GM12865 (cell line): Measurements from ENCODE around the gene FOXN3.
A peak's percentile ranks its signal among the peaks of the same experiment; 100 is the strongest.

Experiments
- DNase-seq: peaks from one replicate; pipeline ENCODE4 v3.0.0; 2010; ENCODE audit warnings: low read depth
- H3K4me3 ChIP-seq: 2 replicates; pipeline ENCODE4 v1.5.1; 2011; ENCODE audit warnings: mild to moderate bottlenecking, low read depth, low read length, control low read depth
- TF ChIP-seq, protein P1 (sequence below): IDR thresholded peaks from 2 replicates; pipeline ENCODE4 v1.5.1; 2011; ENCODE audit warnings: low read length, control low read depth, low read depth, inconsistent platforms; ENCODE audit not compliant: insufficient read depth; ENCODE audit errors: missing control alignments

FOXN3 gene

DNA sequence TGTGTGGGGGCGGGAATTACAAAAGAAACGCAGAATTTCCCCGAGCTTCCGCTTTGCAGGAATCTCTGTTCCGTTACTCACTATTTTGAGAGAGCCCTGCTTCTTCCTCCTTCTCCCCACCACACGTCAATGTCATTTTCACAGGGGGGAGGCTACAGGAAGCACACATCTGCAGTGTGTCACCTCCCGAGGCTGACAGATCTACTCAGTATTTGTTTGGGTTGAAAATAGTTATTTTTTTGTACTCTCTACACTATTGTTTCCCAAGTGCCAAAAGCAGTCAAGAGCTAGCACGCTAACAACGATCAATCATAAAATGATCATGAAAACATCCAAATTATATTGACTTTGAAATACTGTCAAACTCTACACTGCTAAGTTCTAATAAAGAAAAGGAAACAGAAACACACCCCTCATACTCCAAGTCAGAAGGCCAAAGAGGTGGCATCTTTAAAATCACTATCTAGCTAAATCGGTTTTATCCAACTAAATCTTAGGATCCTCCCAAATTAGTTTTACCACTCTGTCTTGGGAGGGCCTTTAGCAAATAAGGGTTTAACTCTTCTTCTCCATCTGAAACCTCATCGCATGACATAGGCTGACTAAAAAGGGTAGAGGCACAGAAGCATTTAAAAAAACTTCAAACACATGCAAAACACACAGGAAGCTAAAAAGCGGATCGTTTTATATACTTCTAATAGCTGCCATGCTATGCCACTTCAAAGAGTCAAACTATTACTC, 51.8 kb downstream of the FOXN3 start:
- H3K4me3 ChIP-seq, result peak overlapping the region; percentile 54
- peak; percentile 92 for DNase-seq
- TF ChIP-seq, protein P1, sequence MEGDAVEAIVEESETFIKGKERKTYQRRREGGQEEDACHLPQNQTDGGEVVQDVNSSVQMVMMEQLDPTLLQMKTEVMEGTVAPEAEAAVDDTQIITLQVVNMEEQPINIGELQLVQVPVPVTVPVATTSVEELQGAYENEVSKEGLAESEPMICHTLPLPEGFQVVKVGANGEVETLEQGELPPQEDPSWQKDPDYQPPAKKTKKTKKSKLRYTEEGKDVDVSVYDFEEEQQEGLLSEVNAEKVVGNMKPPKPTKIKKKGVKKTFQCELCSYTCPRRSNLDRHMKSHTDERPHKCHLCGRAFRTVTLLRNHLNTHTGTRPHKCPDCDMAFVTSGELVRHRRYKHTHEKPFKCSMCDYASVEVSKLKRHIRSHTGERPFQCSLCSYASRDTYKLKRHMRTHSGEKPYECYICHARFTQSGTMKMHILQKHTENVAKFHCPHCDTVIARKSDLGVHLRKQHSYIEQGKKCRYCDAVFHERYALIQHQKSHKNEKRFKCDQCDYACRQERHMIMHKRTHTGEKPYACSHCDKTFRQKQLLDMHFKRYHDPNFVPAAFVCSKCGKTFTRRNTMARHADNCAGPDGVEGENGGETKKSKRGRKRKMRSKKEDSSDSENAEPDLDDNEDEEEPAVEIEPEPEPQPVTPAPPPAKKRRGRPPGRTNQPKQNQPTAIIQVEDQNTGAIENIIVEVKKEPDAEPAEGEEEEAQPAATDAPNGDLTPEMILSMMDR, result no peak

DNA sequence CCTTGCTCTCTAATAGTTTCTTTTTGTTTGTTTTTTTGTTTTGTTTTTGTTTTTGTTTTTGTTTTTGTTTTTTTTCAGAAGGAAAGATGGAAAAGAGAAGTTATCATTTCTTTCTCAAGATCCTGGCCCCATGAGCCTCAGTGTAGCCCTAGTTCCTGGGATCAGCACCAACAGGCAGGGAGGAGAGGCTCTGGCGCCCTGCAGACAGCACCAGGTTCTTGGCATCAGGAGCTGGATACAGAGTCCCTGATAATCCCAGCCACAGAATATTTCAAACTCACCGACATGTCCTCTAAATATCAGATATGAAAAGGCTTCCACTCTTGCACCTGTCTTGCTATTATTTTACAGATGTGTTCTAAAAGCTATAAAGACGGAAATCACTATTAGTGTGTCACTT, 52.7 kb downstream of the FOXN3 start:
- DNase-seq, result no peak
- peak overlapping the region; percentile 54 for H3K4me3 ChIP-seq
- TF ChIP-seq, protein P1, result no peak

DNA sequence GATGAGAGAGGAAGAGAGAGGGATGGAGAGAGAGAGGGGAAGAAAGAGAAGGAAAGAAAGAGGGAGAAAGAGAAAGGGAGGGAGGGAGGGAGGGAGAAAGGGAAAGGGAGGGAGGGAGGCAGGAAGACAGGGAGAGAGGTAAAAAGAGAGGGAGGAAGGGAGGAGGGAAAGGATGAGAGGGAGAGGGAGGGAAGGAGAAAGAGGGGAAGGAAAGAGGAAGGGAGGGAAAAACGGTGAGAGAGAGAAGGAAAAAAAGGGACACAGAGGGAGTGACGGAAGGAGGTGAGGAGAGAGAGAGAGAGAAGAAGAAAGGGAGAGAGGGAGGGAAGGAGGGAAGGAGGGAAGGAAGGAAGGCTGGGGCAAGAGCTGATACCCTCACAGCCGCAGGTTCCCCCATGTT, 56.8 kb downstream of the FOXN3 start:
- no peak overlapping the region for H3K4me3 ChIP-seq
- TF ChIP-seq, protein P1, result no peak
- no peak for DNase-seq

- DNase-seq, result no peak
- TF ChIP-seq, protein P1, result no peak
- no peak overlapping the region for H3K4me3 ChIP-seq
These were observed 57.4 kb downstream of the FOXN3 start for GRCh38 chr14:89359477-89360222.

DNA sequence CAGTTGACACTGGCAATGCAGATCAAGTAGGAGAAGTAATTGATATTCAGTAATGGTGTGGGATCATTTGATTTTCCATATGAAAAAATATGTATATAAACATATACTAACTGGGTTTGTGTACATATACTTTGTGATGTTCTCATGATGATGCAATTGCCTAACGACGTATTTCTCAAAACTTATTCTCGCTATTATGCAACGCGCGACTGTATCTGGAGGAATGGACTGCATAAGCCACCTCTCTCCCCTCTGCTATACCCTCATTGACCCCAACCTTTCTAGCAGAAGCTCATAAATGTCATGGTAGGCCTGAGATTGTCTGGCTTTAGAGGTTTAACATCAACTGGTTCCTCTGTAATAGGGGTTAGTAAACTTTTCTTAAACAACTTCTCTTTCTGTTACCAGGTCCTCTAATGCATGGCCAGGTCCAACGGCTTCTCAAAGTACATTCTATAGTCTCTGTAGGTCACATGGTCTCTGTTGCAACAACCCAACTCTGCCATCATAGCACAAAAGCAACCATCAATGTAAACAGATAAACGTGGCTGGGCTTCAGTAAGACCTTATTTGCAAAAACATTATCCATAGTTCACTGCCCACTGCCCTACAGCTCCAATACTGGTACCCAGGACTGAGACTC, 59.3 kb downstream of the FOXN3 start:
- TF ChIP-seq, protein P1, result no peak
- no peak for DNase-seq
- no peak overlapping the region for H3K4me3 ChIP-seq

DNA sequence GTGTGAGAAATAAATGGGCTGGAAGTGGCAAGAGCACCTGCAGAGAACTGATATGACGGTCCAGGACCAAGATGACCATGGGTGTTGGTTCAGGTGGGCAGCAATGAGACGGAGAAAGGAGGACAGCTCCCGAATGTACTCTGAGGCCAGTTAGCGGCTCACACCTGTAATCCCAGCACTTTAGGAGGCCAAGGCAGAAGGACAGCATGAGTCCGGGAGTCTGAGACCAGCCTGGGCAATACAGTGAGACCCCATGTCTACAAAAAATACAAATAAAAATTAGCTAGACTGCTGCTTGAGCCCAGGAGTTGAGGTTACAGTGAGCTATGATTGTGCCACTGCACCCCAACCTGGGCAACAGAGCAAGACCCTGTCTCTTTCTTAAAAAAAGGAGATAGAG, 60.1 kb downstream of the FOXN3 start:
- no peak overlapping the region for H3K4me3 ChIP-seq
- TF ChIP-seq, protein P1, result no peak
- no peak for DNase-seq
